Fibroblast of lung (primary cell): Measurements from ENCODE around the gene CENPH.

Source experiments
- EZH2 ChIP-seq: IDR thresholded peaks from 2 replicates; pipeline ENCODE4 v1.5.1; 2012; ENCODE audit warnings: low read length, control low read depth, mild to moderate bottlenecking; ENCODE audit errors: missing control alignments
- TF ChIP-seq, protein P1 (sequence below), 2 donors: IDR thresholded peaks in 1 of 2; conservative IDR thresholded peaks in 1 of 2; 1 replicate in 1 of 2; 2 replicates in 1 of 2; pipeline ENCODE4 v1.5.1; 2011 to 2012; ENCODE audit warnings: low read length in 2 of 2, control low read depth in 1 of 2, inconsistent platforms in 1 of 2, low read depth in 1 of 2, mild to moderate bottlenecking in 1 of 2

DNA sequence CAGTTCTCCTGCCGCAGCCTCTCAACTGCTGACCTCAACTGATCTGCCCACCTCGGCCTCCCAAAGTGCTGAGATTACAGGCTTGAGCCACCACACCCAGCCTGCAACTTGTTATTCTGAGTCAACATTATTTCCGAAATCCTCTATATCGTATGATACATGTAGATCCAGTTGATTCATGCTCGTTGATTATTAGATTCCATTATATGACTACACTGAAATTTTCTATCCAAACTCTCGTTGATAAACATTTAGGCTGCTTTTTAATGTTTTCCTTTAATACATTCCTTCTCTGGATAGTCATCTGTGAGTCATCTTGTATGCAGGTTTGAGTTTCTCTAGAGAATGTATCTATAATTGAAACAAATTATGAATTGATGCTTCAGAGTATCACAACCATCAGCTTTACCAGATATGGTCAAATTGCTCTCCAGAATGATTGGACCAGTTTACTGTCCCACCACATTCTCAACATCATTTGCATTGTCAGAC, 49.4 kb downstream of the CENPH start:
- TF ChIP-seq, protein P1, sequence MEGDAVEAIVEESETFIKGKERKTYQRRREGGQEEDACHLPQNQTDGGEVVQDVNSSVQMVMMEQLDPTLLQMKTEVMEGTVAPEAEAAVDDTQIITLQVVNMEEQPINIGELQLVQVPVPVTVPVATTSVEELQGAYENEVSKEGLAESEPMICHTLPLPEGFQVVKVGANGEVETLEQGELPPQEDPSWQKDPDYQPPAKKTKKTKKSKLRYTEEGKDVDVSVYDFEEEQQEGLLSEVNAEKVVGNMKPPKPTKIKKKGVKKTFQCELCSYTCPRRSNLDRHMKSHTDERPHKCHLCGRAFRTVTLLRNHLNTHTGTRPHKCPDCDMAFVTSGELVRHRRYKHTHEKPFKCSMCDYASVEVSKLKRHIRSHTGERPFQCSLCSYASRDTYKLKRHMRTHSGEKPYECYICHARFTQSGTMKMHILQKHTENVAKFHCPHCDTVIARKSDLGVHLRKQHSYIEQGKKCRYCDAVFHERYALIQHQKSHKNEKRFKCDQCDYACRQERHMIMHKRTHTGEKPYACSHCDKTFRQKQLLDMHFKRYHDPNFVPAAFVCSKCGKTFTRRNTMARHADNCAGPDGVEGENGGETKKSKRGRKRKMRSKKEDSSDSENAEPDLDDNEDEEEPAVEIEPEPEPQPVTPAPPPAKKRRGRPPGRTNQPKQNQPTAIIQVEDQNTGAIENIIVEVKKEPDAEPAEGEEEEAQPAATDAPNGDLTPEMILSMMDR (conservative IDR thresholded peaks at IDR 0.05 in 1 of 2, IDR thresholded peaks at IDR 0.05 in 1 of 2; ENCODE audit: low read depth in 1 of 2, low read length in 2 of 2), result no peak
- no peak for TF ChIP-seq EZH2
